Breast epithelium (tissue), 3 donors: Measurements from ENCODE around the gene VAT1L.

Experiments used
- CTCF ChIP-seq, 3 donors: fragments of 450-650 bp; IDR thresholded peaks; one replicate each; pipeline ENCODE4 v1.5.1; 2016 to 2017; ENCODE audit warnings: antibody characterized with exemption in 3 of 3, mild to moderate bottlenecking in 3 of 3, moderate library complexity in 3 of 3
- POLR2A ChIP-seq: fragments of 450-650 bp; IDR thresholded peaks from one replicate; pipeline ENCODE4 v1.6.1; 2016; ENCODE audit warnings: antibody characterized with exemption, mild to moderate bottlenecking, moderate library complexity

DNA sequence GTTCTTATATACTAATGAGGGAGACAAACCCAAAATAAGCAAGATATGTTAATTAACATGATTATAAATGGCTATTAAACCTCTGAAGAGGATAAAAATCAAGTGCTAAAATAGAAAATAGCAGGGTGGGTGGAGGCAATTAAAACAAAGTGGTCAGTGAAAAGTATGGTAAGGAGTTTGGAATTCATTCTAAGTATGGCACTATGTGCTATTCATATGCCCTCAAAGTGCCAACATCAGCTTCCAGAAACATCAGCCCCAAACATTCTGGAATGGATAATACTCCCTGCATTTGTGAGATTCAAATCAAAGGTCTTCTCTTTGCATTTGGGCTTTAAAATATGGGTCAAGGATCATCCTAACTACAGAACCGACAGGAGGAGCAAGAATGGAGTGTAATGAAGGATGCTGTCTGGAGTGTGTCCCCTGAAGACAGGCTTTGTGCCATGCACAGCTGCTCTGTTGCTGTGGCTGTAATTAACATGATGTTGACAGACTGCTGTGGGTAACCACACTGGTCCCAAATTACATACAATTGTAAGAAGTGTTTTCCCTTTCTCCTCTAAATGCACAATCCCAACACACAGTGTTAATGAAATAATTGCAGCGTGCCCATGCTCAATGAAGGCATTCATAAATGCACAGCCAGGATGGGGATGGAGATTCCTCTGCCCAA lies 93.1 kb downstream of the VAT1L start:
- TF ChIP-seq POLR2A (no peak), CTCF (IDR thresholded peaks at IDR 0.05) (no peak)
